ENCODE results near the gene TECR. TPM values are rescaled to one million over a fixed set of nuclear protein-coding genes. Genes with fewer than 3 reads are reported as not detected.

TECR gene
- total and polyA plus RNA-seq, 8 donors: 41.8 to 129 (median 56.9) TPM

- intact Hi-C loops (cut with DNase I): no loop called here
- Histone ChIP-seq H3K27me3 (no peaks in the 10 kb centered on the region), H3K4me1 (peaks cover 0 to 7% (median 3%) of the 10 kb centered on the region in 3 donors), H3K4me3 (no peak overlapping the region), H3K27ac (no peak overlapping the region), H3K9me3 (no peaks in the 10 kb centered on the region), H3K36me3 (no peaks in the 10 kb centered on the region)
- no peak for TF ChIP-seq CTCF (IDR thresholded peaks at IDR 0.05)
- ATAC-seq: no peak
- WGBS, 2 donors: 89 to 90% methylated on average over 35 of the region's 35 CpGs
- DNase-seq: peak in 1 of 6 donors; percentile 53
- no peak for FAIRE-seq
These were observed 23.9 kb downstream of the TECR start for GRCh38 chr19:14553042-14553938.

- no peaks in the 10 kb centered on the region for H3K9me3 ChIP-seq
- H3K27ac ChIP-seq: no peak overlapping the region
- H3K4me1 ChIP-seq: peaks cover 0 to 7% (median 3%) of the 10 kb centered on the region in 3 donors
- intact Hi-C loops (cut with DNase I): no loop called here
- no peaks in the 10 kb centered on the region for H3K27me3 ChIP-seq
- H3K4me3 ChIP-seq: no peak overlapping the region
- ATAC-seq (no peak), DNase-seq (no peak), FAIRE-seq (no peak)
- 77 to 81% methylated on average over 9 of the region's 9 CpGs for WGBS, 2 donors
- no peaks in the 10 kb centered on the region for H3K36me3 ChIP-seq
- no peak for TF ChIP-seq CTCF (IDR thresholded peaks at IDR 0.05)
These were observed 24.5 kb downstream of the TECR start for GRCh38 chr19:14553939-14554243.

GRCh38 chr19:14554382-14554812 is 25.0 kb downstream of the TECR start:
- H3K9me3 ChIP-seq: no peaks in the 10 kb centered on the region
- no peaks in the 10 kb centered on the region for H3K27me3 ChIP-seq
- no peaks in the 10 kb centered on the region for H3K36me3 ChIP-seq
- no peak for TF ChIP-seq CTCF (IDR thresholded peaks at IDR 0.05)
- peaks cover 0 to 7% (median 3%) of the 10 kb centered on the region in 3 donors for H3K4me1 ChIP-seq
- intact Hi-C loops (cut with DNase I): no loop called here
- no peak for FAIRE-seq
- whole genome bisulfite sequencing, 2 donors: 65 to 67% methylated on average over 6 of the region's 6 CpGs
- no peak overlapping the region for H3K27ac ChIP-seq
- no peak overlapping the region for H3K4me3 ChIP-seq
- ATAC-seq: peak in 2 of 4 donors; percentile 54 to 58
- no peak for DNase-seq

GRCh38 chr19:14555918-14556661 is 26.7 kb downstream of the TECR start:
- Histone ChIP-seq H3K27ac (no peak overlapping the region), H3K4me1 (peaks cover 0 to 7% (median 3%) of the 10 kb centered on the region in 3 donors), H3K9me3 (no peaks in the 10 kb centered on the region), H3K27me3 (no peaks in the 10 kb centered on the region), H3K36me3 (no peaks in the 10 kb centered on the region), H3K4me3 (no peak overlapping the region)
- intact Hi-C loops (cut with DNase I): no loop called here
- ATAC-seq (peak in 1 of 4 donors; percentile 27), FAIRE-seq (no peak), DNase-seq (no peak)
- 82 to 85% methylated on average over 12 of the region's 12 CpGs for WGBS, 2 donors
- TF ChIP-seq CTCF (IDR thresholded peaks at IDR 0.05): no peak

Measured in pancreas (tissue), 10 donors.